Astrocyte of the cerebellum (primary cell): Measurements from ENCODE around the gene ST3GAL6.

Experiments
- DNase-seq: peaks from one replicate; pipeline ENCODE4 v3.0.0-alpha.2; 2011; ENCODE audit warnings: low read depth
- H3K4me3 ChIP-seq: 2 replicates; pipeline ENCODE4 v1.5.1; 2011; ENCODE audit warnings: mild to moderate bottlenecking, low read depth, low read length, moderate library complexity
- in situ Hi-C: cut with HindIII; loops from 2 replicates; pipeline ENCODE4 v1.10.0; 2017; ENCODE audit warnings: low sequenced_read_pairs
- TF ChIP-seq, protein P1 (sequence below): IDR thresholded peaks from 2 replicates; pipeline ENCODE4 v1.5.1; 2012; ENCODE audit warnings: low read length, low read depth, moderate library complexity, mild to moderate bottlenecking; ENCODE audit errors: missing control alignments

Gene ST3GAL6

DNA sequence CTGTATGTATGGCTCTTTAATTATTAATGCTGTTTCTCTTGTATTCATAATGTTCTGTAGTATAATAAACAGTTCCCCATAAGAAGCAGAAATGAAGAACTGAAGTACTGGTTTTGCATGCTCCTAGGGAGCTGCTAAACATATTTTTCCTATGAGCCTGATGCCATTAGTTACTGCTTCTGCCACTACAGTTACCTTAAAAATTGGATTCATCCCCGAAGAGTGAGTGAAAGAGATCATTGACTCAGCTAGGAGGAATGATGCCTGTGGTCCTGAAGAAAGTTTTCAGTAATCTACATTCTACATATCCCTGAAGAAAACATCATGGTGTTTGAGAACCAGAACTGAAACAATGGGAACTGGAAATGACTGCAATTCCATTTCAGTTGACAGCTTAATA is 37.1 kb upstream of the ST3GAL6 start:
- DNase-seq = peak; percentile 28
- H3K4me3 ChIP-seq = no peak overlapping the region
- in situ Hi-C loops = no loop called here
- TF ChIP-seq, protein P1, sequence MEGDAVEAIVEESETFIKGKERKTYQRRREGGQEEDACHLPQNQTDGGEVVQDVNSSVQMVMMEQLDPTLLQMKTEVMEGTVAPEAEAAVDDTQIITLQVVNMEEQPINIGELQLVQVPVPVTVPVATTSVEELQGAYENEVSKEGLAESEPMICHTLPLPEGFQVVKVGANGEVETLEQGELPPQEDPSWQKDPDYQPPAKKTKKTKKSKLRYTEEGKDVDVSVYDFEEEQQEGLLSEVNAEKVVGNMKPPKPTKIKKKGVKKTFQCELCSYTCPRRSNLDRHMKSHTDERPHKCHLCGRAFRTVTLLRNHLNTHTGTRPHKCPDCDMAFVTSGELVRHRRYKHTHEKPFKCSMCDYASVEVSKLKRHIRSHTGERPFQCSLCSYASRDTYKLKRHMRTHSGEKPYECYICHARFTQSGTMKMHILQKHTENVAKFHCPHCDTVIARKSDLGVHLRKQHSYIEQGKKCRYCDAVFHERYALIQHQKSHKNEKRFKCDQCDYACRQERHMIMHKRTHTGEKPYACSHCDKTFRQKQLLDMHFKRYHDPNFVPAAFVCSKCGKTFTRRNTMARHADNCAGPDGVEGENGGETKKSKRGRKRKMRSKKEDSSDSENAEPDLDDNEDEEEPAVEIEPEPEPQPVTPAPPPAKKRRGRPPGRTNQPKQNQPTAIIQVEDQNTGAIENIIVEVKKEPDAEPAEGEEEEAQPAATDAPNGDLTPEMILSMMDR = no peak

DNA sequence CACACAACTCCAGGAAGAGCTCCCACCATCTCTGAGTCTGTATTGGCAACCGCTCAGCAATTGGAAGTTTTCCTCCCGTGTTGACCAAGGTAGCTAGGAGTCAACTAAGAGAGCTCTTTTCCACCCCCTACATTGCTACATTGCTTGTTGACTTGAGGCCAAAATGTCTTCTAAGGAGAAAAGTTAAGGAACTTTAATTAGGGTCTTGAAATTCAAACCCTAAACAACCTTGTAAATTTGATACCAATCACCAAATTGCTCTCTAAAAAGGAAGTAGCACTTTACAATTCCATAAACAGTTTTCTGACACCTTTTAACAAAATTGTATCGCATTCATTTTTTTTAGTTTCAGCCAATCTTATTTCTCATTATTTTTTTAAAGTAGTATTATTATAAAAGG is 35.5 kb upstream of the ST3GAL6 start:
- DNase-seq = no peak
- no peak overlapping the region for H3K4me3 ChIP-seq
- TF ChIP-seq, protein P1 = no peak
- in situ Hi-C loops = no loop called here

DNA sequence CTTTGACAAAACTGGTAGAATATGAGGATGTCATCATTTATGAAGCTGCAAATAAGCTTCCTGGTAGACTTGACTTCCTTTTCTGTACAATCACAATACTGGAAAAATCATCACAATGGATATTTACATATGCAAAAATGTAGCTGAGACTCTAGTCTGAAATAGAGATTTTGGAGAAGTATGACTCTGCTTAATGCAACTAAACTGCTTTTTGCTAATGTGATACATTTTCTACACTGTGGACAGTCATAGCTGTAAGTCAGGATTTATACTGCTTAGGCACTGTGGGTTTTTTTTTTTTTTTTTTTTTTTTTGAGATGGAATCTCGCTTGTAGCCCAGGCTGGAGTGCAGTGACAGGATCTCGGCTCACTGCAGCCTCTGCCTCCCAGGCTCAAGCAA is 34.5 kb upstream of the ST3GAL6 start:
- TF ChIP-seq, protein P1 = no peak
- no peak for DNase-seq
- H3K4me3 ChIP-seq = no peak overlapping the region
- in situ Hi-C loops = no loop called here

DNA sequence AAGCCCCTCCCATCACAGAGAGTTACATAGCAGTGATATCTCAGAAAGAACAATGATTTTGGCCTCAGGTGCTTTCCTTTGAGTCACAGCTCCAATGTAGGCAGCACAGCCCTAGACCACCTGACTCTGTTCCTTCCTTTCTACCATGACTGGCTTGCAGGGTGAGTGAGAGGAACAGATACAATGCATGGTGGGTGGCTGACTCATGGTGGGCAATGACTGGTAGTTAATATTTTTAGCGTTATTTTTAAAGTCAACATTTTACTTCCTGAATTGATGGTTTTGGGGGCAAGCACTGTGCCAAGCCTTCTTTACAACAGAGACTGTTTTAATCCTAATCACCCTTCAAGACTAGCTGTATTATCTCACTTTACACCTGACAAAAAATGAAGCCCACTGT is 32.8 kb upstream of the ST3GAL6 start:
- TF ChIP-seq, protein P1 = no peak
- DNase-seq = no peak
- H3K4me3 ChIP-seq = no peak overlapping the region
- in situ Hi-C loops = no loop called here

DNA sequence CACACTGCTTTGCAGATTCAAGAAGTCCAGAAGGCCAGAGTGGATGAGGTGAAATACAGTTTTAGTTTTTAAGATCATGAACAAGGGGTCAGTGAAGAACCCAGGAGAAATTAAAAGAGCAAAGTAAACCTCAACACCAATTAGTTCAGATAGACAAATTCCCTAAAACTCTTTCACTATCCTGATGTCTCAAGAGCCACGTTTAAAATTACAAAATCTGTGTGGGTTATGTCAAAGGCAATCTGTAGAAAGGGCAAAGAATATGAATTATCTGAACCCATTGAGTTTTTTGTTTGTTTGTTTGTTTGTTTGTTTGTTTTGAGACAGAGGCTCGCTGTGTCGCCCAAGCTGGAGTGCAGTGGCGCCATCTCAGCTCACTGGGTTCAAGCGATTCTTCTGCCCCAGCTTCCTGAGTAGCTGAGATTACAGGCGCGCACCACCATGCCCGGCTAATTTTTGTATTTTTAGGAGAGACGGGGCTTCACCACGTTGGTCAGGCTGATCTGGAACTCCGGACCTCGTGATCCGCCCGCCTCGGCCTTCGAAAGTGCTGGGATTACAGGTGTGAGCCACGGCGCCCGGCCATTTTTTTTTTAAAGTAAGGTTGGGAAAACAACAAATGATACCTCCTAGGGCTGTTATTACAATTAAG is 32.1 kb upstream of the ST3GAL6 start:
- no peak overlapping the region for H3K4me3 ChIP-seq
- in situ Hi-C loops = no loop called here
- TF ChIP-seq, protein P1 = no peak
- DNase-seq = no peak

DNA sequence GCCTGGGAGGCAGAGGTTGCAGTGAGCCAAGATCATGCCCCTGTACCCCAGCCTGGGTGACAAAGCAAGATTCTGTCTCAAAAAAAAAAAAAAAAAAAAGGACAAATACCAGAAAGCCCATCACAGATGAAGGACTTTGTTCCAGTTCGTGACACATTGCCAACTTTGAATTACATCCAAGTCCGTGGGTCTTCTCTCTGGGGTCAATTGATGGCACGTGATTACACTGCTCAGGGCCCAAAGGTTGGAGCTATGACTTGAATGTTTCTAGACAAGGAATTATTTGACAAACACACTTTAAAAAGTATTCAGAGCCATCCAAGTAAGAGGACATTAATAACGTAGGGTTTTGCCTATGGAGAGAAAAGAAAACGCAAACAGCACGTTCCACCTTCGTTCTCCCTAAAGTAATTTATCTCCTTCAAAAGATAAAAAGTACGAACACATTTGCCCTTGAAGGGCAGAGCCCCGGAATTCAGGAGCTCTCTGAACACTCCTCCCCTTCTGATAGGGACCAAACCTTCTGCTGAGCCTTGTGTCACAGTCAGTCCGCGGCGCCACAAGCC is 31.3 kb upstream of the ST3GAL6 start:
- in situ Hi-C loops = no loop called here
- peak overlapping the region; percentile 73 for H3K4me3 ChIP-seq
- no peak for DNase-seq
- TF ChIP-seq, protein P1 = no peak
